Adrenal gland (tissue), 5 donors: ENCODE results near the gene ASPHD1.

Experiments used
- CTCF ChIP-seq, 6 experiments: fragments of 450-650 bp in 4 of 6; fragments of 200-600 bp in 2 of 6; sonication (generic) in 1 of 6; IDR thresholded peaks; 1 replicate in 5 of 6; 2 replicates in 1 of 6; pipeline versions ENCODE4 v1.5.1 to v1.8.0; 2016 to 2021; ENCODE audit warnings: antibody characterized with exemption in 6 of 6, mild to moderate bottlenecking in 2 of 6, moderate library complexity in 1 of 6
- POLR2A ChIP-seq, 2 donors: fragments of 450-650 bp; IDR thresholded peaks; one replicate each; pipeline ENCODE4 v1.6.1; 2017; ENCODE audit warnings: antibody characterized with exemption in 2 of 2, mild to moderate bottlenecking in 2 of 2, moderate library complexity in 1 of 2
- donor health status: DM: no; HTN: no; CAD: no.

GRCh38 chr16:29897333-29897732 lies 3.0 kb upstream of the ASPHD1 start:
- TF ChIP-seq CTCF (IDR thresholded peaks at IDR 0.05) (no peak), POLR2A (IDR thresholded peaks at IDR 0.05) (no peak)
